SK-N-MC (cell line): ENCODE results near the gene CITED4.

Source experiments
- EZH2 ChIP-seq: fragments of 200-600 bp; sonication (generic); IDR thresholded peaks from one replicate; pipeline ENCODE4 v1.6.1; 2017; ENCODE audit warnings: antibody characterized with exemption
- POLR2AphosphoS5 ChIP-seq: IDR thresholded peaks from 2 replicates; pipeline ENCODE4 v1.6.1; 2012; ENCODE audit warnings: mild to moderate bottlenecking, low read depth, low read length, borderline replicate concordance

DNA sequence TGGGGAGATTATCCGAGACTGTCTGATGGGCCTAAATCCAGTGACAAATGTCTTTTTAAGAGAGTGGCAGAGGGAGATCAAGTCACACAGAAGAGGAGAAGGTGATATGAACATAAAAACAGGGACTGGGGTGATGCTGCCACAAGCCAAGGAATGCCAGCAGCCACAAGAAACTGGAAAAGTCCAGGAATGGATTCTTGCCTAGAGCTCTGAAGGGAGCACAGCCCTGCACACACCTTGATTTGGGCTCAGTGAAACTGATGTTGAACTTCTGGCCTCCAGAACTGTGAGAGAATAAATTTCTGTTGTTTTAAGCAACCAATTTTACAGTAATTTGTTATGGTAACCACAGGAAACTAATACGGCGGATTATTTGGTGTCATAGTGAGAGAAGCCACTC is 19.5 kb downstream of the CITED4 start:
- no peak for TF ChIP-seq EZH2
- TF ChIP-seq POLR2AphosphoS5, result no peak
